ENCODE measurements around the gene EML4. TPM values are rescaled to one million over a fixed set of nuclear protein-coding genes. Genes with fewer than 3 reads are reported as not detected.
A peak's percentile ranks its signal among the peaks of the same experiment; 100 is the strongest.

Gene EML4
- total RNA-seq, 1 donor from 2014 or later, result 56.7 TPM

- intact Hi-C loops (cut with micrococcal nuclease), result no loop called here
- DNase-seq (ENCODE audit: low spot score), result no peak
- H3K4me3 Mint-ChIP-seq, result no peak overlapping the region
- no peaks in the 10 kb centered on the region for H3K9me3 Mint-ChIP-seq
- H3K27ac Mint-ChIP-seq, result no peak overlapping the region
- peaks cover 27% of the 10 kb centered on the region for H3K36me3 Mint-ChIP-seq (ENCODE audit: low read depth)
- H3K27me3 Mint-ChIP-seq (ENCODE audit: insufficient read depth), result no peaks in the 10 kb centered on the region
- H3K4me1 Mint-ChIP-seq (ENCODE audit: low read depth), result peaks cover 67% of the 10 kb centered on the region
Observed at GRCh38 chr2:42186945-42187632, 17.9 kb downstream of the EML4 start.

DNA sequence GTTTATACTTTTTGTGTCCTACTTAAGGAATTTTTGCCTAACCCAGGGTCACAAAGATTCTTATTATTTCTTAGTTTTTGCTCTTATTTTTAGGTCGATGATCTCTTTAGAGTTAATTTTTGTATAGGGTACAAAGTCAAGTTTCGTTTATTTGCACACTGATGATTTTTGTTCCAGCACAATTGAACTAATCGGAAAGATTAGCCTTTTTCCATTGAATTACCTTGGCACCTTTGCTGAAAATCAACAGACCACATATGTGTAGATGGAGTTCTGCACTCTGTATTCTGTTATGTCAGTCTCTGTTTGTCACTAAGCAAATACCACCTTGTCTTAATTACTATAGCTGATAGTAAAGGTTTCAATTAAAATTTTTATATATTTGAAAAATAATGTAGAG lies 18.7 kb downstream of the EML4 start:
- intact Hi-C loops (cut with micrococcal nuclease), result no loop called here
- Mint-ChIP-seq H3K4me3 (no peak overlapping the region), H3K27me3 (ENCODE audit: insufficient read depth) (no peaks in the 10 kb centered on the region), H3K9me3 (no peaks in the 10 kb centered on the region), H3K36me3 (ENCODE audit: low read depth) (peaks cover 24% of the 10 kb centered on the region), H3K27ac (no peak overlapping the region), H3K4me1 (ENCODE audit: low read depth) (peaks cover 66% of the 10 kb centered on the region)
- no peak for DNase-seq (ENCODE audit: low spot score)

DNA sequence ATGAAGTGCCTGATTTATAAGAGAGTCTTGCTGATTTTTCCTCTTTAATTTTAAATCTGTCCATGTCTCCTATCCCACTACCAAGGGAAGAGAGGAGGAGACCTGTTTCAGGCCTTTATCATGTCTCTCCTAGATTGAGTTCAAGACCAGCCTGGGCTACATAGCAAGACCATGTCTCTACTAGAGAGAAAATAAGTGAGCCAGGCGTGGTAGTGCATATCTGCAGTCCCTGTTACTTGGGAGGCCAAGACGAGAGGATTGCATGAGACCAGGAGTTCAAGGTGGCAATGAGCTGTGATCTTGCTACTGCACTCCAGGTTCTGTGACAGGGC lies 20.0 kb downstream of the EML4 start:
- intact Hi-C loops (cut with micrococcal nuclease), result no loop called here
- H3K4me1 Mint-ChIP-seq (ENCODE audit: low read depth), result peaks cover 72% of the 10 kb centered on the region
- H3K27me3 Mint-ChIP-seq (ENCODE audit: insufficient read depth), result no peaks in the 10 kb centered on the region
- H3K27ac Mint-ChIP-seq, result no peak overlapping the region
- H3K36me3 Mint-ChIP-seq (ENCODE audit: low read depth), result peaks cover 24% of the 10 kb centered on the region
- no peak overlapping the region for H3K4me3 Mint-ChIP-seq
- H3K9me3 Mint-ChIP-seq, result no peaks in the 10 kb centered on the region
- no peak for DNase-seq (ENCODE audit: low spot score)

GRCh38 chr2:42190191-42190590 lies 21.0 kb downstream of the EML4 start:
- H3K4me1 Mint-ChIP-seq (ENCODE audit: low read depth), result peaks cover 66% of the 10 kb centered on the region
- intact Hi-C loops (cut with micrococcal nuclease), result loop anchor here (10.0 kb wide), 1 partner anchor 345 kb away; no protein-coding TSS in a partner anchor
- H3K4me3 Mint-ChIP-seq, result no peak overlapping the region
- no peaks in the 10 kb centered on the region for H3K27me3 Mint-ChIP-seq (ENCODE audit: insufficient read depth)
- H3K27ac Mint-ChIP-seq, result no peak overlapping the region
- H3K9me3 Mint-ChIP-seq, result no peaks in the 10 kb centered on the region
- DNase-seq (ENCODE audit: low spot score), result no peak
- peaks cover 21% of the 10 kb centered on the region for H3K36me3 Mint-ChIP-seq (ENCODE audit: low read depth)

GRCh38 chr2:42191285-42192009 lies 22.3 kb downstream of the EML4 start:
- peaks cover 16% of the 10 kb centered on the region for H3K36me3 Mint-ChIP-seq (ENCODE audit: low read depth)
- H3K27ac Mint-ChIP-seq, result peak overlapping the region; percentile 44
- no peak for DNase-seq (ENCODE audit: low spot score)
- H3K4me1 Mint-ChIP-seq (ENCODE audit: low read depth), result peaks cover 63% of the 10 kb centered on the region
- no peaks in the 10 kb centered on the region for H3K27me3 Mint-ChIP-seq (ENCODE audit: insufficient read depth)
- intact Hi-C loops (cut with micrococcal nuclease), result loop anchor here (2.0 to 10.0 kb wide), 2 partner anchors 59 to 347 kb away; no protein-coding TSS in a partner anchor
- H3K4me3 Mint-ChIP-seq, result no peak overlapping the region
- H3K9me3 Mint-ChIP-seq, result no peaks in the 10 kb centered on the region

DNA sequence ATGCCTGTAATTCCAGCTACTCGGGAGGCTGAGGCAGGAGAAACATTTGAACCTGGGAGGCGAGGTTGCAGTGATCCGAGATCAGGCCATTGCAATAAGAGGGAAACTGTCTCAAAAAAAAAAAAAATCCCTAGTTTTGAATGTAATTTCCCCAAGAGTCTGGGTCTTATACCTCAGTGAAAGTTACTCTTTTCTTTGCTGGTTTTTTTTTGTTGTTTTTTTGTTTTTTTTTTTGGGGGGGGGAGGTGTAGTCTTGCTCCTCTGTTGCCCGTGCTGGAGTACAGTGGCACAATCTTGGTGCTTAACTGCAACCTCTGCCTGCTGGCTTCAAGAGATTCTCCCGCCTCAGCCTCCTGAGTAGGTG lies 22.8 kb downstream of the EML4 start:
- H3K9me3 Mint-ChIP-seq, result no peaks in the 10 kb centered on the region
- peaks cover 14% of the 10 kb centered on the region for H3K36me3 Mint-ChIP-seq (ENCODE audit: low read depth)
- H3K4me3 Mint-ChIP-seq, result no peak overlapping the region
- H3K27ac Mint-ChIP-seq, result no peak overlapping the region
- H3K4me1 Mint-ChIP-seq (ENCODE audit: low read depth), result peaks cover 66% of the 10 kb centered on the region
- DNase-seq (ENCODE audit: low spot score), result no peak
- intact Hi-C loops (cut with micrococcal nuclease), result loop anchor here (2.0 to 10.0 kb wide), 2 partner anchors 59 to 347 kb away; no protein-coding TSS in a partner anchor
- H3K27me3 Mint-ChIP-seq (ENCODE audit: insufficient read depth), result no peaks in the 10 kb centered on the region

GRCh38 chr2:42192652-42193566 lies 23.8 kb downstream of the EML4 start:
- no peak for DNase-seq (ENCODE audit: low spot score)
- intact Hi-C loops (cut with micrococcal nuclease), result loop anchor here (1.0 to 10.0 kb wide), 3 partner anchors 22 to 348 kb away; no protein-coding TSS in a partner anchor
- Mint-ChIP-seq H3K27me3 (ENCODE audit: insufficient read depth) (no peaks in the 10 kb centered on the region), H3K9me3 (no peaks in the 10 kb centered on the region), H3K4me3 (peak overlapping the region; percentile 15), H3K4me1 (ENCODE audit: low read depth) (peaks cover 62% of the 10 kb centered on the region), H3K27ac (peak overlapping the region; percentile 31), H3K36me3 (ENCODE audit: low read depth) (peaks cover 8% of the 10 kb centered on the region)

- no peaks in the 10 kb centered on the region for H3K27me3 Mint-ChIP-seq (ENCODE audit: insufficient read depth)
- peaks cover 69% of the 10 kb centered on the region for H3K4me1 Mint-ChIP-seq (ENCODE audit: low read depth)
- H3K36me3 Mint-ChIP-seq (ENCODE audit: low read depth), result peaks cover 16% of the 10 kb centered on the region
- no peak overlapping the region for H3K27ac Mint-ChIP-seq
- no peak overlapping the region for H3K4me3 Mint-ChIP-seq
- no peaks in the 10 kb centered on the region for H3K9me3 Mint-ChIP-seq
- intact Hi-C loops (cut with micrococcal nuclease), result loop anchor here (1.0 to 10.0 kb wide), 3 partner anchors 22 to 349 kb away; no protein-coding TSS in a partner anchor
- no peak for DNase-seq (ENCODE audit: low spot score)
Observed at GRCh38 chr2:42193722-42194187, 24.6 kb downstream of the EML4 start.

GRCh38 chr2:42194428-42194827 lies 25.3 kb downstream of the EML4 start:
- no peak overlapping the region for H3K4me3 Mint-ChIP-seq
- H3K9me3 Mint-ChIP-seq, result no peaks in the 10 kb centered on the region
- peaks cover 72% of the 10 kb centered on the region for H3K4me1 Mint-ChIP-seq (ENCODE audit: low read depth)
- no peaks in the 10 kb centered on the region for H3K27me3 Mint-ChIP-seq (ENCODE audit: insufficient read depth)
- peaks cover 21% of the 10 kb centered on the region for H3K36me3 Mint-ChIP-seq (ENCODE audit: low read depth)
- intact Hi-C loops (cut with micrococcal nuclease), result loop anchor here (10.0 kb wide), 1 partner anchor 350 kb away; no protein-coding TSS in a partner anchor
- no peak for DNase-seq (ENCODE audit: low spot score)
- H3K27ac Mint-ChIP-seq, result no peak overlapping the region

GRCh38 chr2:42195559-42195958 lies 26.4 kb downstream of the EML4 start:
- no peak overlapping the region for H3K4me3 Mint-ChIP-seq
- intact Hi-C loops (cut with micrococcal nuclease), result loop anchor here (10.0 kb wide), 1 partner anchor 351 kb away; no protein-coding TSS in a partner anchor
- DNase-seq (ENCODE audit: low spot score), result no peak
- no peaks in the 10 kb centered on the region for H3K9me3 Mint-ChIP-seq
- peaks cover 69% of the 10 kb centered on the region for H3K4me1 Mint-ChIP-seq (ENCODE audit: low read depth)
- no peaks in the 10 kb centered on the region for H3K27me3 Mint-ChIP-seq (ENCODE audit: insufficient read depth)
- H3K27ac Mint-ChIP-seq, result no peak overlapping the region
- peaks cover 20% of the 10 kb centered on the region for H3K36me3 Mint-ChIP-seq (ENCODE audit: low read depth)

GRCh38 chr2:42196070-42196402 lies 26.9 kb downstream of the EML4 start:
- Mint-ChIP-seq H3K27me3 (ENCODE audit: insufficient read depth) (no peaks in the 10 kb centered on the region), H3K4me1 (ENCODE audit: low read depth) (peaks cover 67% of the 10 kb centered on the region), H3K27ac (no peak overlapping the region), H3K9me3 (no peaks in the 10 kb centered on the region), H3K36me3 (ENCODE audit: low read depth) (peaks cover 20% of the 10 kb centered on the region), H3K4me3 (no peak overlapping the region)
- intact Hi-C loops (cut with micrococcal nuclease), result loop anchor here (1.0 to 10.0 kb wide), 2 partner anchors 100 to 351 kb away; no protein-coding TSS in a partner anchor
- DNase-seq (ENCODE audit: low spot score), result no peak

- intact Hi-C loops (cut with micrococcal nuclease), result loop anchor here (1.0 to 10.0 kb wide), 2 partner anchors 100 to 352 kb away; no protein-coding TSS in a partner anchor
- peaks cover 61% of the 10 kb centered on the region for H3K4me1 Mint-ChIP-seq (ENCODE audit: low read depth)
- no peaks in the 10 kb centered on the region for H3K9me3 Mint-ChIP-seq
- H3K27me3 Mint-ChIP-seq (ENCODE audit: insufficient read depth), result no peaks in the 10 kb centered on the region
- peaks cover 16% of the 10 kb centered on the region for H3K36me3 Mint-ChIP-seq (ENCODE audit: low read depth)
- DNase-seq (ENCODE audit: low spot score), result peak; percentile 11
- H3K27ac Mint-ChIP-seq, result no peak overlapping the region
- H3K4me3 Mint-ChIP-seq, result no peak overlapping the region
Observed at GRCh38 chr2:42196403-42197267, 27.5 kb downstream of the EML4 start.
